HG02938 (cell line): ENCODE results near the gene STAC.
"Not testable (repeated sequence)": the region's sequence is repeated elsewhere in the genome, so short reads cannot be mapped to it uniquely, and the experiment has no call there.

Source experiments
- ATAC-seq: cut with Tn5 transposase; IDR thresholded peaks from one replicate; pipeline ENCODE4 v1.9.1; 2021; ENCODE audit warnings: mild to moderate bottlenecking, moderate library complexity; ENCODE audit not compliant: unreplicated experiment

Gene STAC

GRCh38 chr3:36562945-36563344 lies 182.6 kb downstream of the STAC start:
- no peak for ATAC-seq

- no peak for ATAC-seq
These were observed 194.9 kb downstream of the STAC start for GRCh38 chr3:36575241-36575640.

GRCh38 chr3:36578418-36578817 lies 198.1 kb downstream of the STAC start:
- not testable (repeated sequence) for ATAC-seq

DNA sequence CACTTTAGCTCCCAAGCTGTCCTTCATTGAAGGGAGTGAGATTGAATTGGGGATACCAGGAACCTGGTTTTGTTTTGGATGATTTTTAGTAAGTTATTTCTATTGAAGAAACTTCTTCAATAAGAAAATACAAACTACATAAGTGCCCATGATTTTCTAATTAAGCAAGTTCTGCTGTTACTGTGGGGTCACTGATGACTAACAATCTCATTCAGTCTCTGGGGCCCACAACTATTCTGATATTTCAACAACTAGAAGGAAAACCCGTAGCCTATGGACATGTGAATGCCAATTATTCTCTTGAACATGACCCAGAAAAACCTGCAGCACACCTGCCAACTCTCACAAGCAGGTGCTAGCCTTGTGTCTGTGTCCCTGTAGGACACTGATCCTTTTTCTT lies 199.4 kb downstream of the STAC start:
- no peak for ATAC-seq

DNA sequence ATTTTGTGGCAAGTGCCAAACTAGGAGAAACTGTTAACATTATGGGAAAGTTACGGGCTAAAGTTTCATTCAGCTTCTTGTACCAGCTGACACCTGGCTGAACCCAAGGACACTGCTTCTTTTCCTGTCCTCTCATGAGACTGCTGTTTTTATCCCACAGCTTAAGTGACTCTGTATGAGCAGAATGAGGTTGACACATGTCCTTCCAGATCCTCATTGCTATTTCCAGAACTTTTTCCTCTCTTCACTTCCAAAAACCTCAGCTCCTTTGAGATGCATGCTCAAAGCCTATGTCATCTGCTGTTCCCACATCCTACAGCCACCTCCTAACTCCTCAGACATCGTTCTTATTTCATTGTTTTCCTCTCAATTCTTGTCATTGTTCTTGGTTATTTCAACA lies 200.4 kb downstream of the STAC start:
- no peak for ATAC-seq

DNA sequence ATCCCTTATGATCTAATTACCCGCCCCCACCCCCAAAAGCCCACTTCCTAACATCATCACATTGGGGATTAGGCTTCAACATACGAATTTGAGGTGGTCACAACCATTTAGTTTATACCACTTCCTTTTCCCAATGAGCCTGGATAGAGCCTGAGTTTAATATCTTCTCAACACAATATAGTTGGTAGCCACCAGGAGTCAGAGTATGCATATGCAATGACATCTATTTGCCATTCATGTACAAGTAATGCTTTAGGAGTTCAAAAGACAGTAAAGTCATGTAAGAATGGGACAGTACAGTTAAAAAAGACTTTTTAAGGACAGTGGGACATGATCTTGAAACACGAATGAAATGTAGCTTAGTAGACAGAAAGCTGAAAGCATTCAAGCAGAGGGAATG lies 211.7 kb downstream of the STAC start:
- no peak for ATAC-seq

DNA sequence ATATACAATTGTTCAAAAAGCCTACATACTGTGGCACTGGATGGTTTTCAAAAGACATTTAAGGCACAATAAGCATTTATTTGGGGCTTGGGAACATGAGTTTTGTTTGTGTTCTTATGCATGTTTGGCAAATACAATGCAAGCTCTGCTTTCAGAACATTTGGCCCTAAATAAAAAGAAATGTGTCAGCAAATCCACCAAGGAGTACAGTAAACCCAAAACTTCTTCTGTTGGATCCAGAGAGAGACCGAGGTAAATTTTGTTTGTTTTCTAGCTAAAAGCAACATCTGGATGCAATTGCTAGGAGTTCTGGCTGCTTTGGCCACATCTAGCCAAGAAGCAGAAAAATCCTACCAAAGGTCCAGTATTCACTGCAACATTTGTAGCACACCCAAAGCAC lies 215.2 kb downstream of the STAC start:
- ATAC-seq = no peak

GRCh38 chr3:36596419-36596818 lies 216.1 kb downstream of the STAC start:
- ATAC-seq = no peak

DNA sequence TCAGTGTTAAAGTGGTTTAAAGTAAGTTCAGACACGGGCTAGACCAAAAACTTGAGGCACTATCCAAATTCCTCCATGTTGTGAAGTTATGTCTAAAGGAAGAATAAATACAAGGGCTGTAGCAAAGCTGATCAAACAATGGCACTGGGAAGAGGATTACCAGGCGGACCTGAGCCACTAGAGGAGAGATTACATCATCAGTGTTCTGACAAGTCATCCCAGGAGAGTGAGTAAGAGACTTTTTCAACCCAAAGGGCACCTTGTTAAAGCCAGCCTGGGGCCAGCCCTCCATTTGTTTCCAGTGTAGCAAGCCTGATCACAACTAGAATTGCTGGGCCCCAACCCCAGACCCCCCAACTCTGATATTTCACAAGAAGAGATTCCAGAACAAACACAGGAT lies 217.1 kb downstream of the STAC start:
- no peak for ATAC-seq
